GM12892 (cell line): ENCODE data around the gene FAM72B.
"Not testable (repeated sequence)": the region's sequence is repeated elsewhere in the genome, so short reads cannot be mapped to it uniquely, and the experiment has no call there.

Experiments used
- DNase-seq: peaks from one replicate; pipeline ENCODE4 v3.0.0; 2011; ENCODE audit not compliant: insufficient read length
- FAIRE-seq: peaks from 2 replicates; lab custom pipeline; 2011; peaks lifted over from hg19 to GRCh38; lab: Jason Lieb, UNC

The FAM72B gene

DNA sequence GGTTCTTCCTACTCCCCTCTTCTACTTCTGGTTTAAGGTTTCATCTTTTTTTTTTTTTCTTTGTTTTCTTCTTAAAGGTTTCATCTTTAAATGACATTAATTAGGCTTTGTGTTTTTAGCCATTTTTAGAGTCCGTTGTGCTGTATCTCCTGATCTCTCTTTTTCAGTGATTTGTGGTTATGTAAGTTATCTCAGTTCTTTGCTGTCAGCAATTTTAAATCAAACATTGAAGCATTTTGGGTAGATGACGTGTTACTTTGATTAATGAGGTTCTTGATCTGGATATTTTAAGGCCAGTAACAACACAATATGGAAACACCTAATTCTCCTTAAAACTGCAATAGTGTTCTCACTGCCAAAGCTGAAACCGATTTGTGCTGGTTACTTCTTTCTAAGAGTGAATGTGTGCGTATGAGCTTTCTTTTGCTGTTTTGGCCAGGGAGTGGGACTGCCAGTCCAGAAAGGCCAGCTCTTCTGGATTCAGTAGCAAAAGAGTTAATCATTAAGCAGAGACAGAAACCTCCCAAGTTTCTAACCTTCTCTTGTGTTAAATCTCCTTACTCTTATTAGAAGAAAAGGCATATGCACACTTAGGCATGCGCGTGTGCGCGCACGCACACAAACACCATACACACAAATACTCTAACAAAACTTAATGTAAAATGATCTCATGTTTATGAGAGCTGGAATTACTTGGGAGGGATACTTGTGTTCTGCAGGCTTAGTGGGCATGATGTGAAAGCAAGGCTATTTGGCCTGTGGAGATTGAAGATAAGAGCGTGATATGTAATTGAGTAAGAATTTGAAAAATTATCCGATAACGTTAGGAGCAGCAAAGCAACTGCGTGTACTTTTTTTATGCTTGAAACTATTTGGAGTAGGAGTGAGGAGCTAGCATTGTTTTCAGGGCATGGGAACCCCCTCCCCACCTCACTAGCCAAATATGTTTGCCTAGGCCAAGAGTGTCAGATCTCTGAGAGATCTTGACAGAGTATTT is 17.1 kb upstream of the FAM72B start:
- FAIRE-seq, DNase-seq: not testable (repeated sequence)

DNA sequence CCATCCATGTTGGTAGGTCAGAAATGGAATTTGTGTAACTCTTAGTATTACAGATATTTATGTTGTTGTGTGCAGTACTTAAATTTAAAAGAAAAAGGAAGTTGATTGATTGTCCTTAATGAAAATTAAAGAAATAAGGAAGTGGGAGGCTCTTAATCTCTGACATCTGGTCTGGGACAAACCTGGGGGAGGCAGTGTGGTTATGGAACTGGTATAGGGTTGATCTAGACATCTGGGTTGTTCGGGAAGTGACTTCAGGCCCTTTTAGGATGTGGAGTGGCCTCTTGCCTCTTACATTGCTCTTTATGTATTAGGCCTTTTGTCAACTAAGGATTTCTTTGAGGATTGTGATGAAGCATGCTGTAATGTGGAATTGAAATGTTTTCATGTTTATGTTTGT is 16.1 kb upstream of the FAM72B start:
- DNase-seq, FAIRE-seq: not testable (repeated sequence)

DNA sequence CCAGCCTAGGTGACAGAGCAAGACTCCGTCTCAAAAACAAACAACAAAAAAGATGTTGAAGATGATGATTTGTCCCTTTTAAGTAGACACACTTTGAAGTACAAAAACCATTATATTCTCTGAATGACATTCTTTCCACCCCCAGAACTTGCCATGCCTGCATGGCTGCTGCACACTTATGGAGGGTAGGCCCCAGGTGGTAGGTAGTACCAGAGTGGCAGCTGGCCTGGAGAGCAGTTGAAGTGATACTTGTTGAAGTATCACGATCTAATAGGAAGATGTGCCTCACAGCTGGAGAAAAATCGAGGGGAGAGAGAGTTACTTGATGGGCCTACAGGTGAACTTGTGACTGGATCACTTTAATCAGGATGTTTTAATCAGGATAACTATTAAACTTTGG is 15.6 kb upstream of the FAM72B start:
- not testable (repeated sequence) for FAIRE-seq, DNase-seq

DNA sequence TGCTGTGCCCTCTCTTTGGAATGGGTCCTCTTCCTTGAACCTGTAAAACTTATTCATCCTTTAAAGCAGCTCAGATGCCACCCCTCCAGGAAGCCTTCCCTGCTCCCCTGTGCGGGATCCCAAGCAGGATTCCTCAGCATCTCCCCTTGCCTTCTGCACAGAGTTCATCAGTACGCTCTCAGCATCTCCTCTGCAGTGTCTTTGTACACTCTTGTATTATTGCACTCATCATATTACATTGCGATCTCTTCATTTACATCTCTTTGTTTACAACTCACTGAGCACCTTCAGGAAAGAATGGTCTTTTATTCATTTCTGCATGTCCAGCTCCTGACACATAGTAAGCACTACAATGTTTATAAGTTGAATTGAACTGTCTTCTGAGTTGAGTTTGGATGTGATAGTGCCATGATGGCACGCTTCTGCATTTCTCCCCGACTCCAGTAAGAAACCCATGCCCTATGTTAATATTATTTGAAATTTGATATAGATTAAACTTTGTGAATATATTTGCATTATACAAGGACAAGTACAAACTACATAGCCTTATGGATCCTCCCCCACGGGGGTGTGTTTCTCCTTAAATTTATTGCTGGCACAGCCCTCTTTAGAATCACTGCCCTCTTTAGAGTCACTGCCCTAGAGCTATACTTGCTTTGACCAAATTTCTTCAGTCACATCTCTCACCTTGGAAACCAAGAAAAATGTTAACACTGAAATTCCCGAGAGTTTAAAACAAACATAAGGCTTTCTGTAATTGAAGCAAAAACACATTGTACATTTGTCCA is 13.1 kb upstream of the FAM72B start:
- FAIRE-seq, DNase-seq: not testable (repeated sequence)

DNA sequence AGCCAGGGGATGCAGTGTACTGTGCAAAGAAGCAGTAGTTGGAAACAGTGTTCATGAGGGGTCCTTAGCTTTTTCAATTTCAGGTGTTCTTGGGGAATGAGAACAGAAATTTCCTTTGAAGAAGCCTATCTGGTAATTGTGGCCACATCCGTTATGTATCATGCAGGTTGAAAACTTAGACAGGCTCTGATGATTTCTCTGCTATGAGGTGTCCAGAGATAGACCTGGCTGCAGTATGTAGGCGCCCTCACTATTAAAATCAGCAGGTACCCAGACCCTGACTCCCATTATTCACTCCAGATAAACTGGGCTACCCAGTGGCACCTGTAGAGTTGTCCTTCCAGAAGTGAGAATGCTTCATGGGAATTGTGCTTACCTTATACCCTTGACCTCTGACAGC is 8.4 kb upstream of the FAM72B start:
- DNase-seq, FAIRE-seq: not testable (repeated sequence)

DNA sequence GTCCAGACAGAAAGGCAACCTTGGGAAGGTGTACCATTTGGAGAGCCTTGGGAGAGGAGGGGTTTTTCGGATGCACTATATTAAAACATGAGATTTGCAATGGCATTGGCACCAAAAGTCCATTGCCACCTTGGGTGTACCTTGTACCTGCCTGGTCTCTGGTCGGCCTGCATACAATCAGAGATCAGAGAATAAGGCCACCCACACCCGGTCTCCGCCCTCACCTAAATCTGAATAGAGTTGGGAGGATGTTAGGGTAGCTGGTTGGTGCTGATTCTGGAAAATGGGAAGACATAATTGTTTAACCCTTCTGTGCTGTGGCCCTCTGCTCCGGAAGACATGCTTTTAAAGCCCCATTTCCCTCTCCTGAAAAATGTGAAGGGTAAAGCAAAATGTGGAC is 3.8 kb upstream of the FAM72B start:
- not testable (repeated sequence) for FAIRE-seq, DNase-seq

DNA sequence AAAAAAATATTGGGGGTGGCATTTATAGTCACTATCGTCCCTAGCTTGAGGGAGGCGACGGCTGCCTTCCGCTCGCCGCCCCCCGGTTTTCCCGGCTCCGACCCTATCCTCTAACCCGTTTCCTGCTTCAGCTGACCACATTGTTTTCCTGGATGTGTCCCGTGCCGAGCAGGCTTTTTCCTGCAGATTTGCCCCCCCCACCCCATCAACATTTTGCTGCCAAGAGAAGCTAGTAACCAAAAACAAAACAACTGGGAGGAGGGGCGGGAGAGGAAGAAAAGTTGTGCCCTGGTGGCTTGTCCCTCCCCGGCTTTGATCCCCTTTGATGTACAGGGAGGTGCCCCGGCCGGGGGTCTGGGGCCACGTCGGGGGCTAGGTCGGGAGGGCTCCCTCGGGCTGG is 2.1 kb upstream of the FAM72B start:
- FAIRE-seq, DNase-seq: not testable (repeated sequence)

DNA sequence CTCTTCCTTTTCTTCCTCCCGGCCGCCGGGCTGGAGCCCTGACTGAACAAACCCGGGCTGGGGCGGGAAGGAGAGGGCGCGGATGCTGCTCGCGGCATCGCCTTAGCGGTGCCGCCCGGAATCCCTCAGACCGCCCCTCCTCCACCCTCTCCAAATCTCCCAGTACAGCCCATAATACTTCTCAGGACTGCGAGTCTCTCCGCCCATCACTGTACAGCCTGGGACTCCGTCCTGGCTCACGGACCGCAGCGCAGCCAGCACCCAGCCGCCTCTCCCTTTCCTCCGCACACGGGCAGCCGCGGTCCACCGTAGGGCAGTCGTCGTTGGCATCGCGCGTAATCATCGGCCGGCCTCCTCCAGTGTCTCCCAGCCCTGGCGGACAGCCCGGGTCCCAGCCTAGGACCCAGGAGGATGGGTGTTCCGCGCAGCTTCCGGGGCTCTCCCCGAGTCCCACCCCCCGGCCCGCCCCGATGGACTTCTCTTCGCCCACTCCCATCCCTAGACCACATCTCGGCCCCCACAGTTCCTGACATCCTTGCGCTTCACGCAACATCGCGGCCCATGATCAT is 1.1 kb upstream of the FAM72B start:
- FAIRE-seq, DNase-seq: not testable (repeated sequence)

DNA sequence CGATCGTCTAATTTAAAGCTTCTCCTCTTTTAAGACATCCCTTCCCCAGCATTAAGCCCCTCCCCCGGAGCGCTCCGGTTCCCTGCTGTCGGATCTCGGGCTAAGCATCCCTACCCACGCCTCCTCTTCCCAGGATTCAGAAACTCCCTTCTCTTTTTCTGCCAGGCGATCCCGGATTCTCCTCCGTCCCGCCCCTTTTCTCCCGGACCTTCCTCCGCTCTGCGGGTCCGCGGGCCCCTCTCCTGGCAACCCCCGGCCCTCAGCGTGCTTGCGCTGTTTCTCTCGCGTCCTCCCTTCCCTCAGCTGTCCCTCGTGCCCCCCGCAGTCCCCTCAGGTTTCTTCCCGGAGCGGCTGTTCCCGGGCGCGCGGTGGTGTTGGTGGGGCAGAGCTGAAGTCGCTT is 273 bp downstream of the FAM72B start:
- not testable (repeated sequence) for FAIRE-seq, DNase-seq

DNA sequence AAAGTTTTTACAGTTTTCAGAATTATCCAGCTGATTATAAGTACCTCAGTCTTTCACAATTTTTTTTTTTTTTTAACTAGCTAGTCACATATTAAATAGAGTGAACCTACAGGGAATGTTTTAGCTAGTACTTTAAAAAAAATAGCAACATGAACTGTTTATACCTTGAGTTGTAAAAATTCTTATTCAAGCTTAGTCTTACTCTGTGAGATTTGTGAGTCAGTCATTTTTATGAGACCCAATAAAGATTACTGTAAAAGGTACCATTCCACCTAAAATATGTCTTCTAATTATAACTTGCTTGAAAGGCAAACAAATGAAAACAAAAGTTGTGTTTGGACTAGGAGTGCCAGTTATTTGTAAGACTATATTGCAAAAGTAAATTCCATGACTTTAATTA is 5.9 kb downstream of the FAM72B start:
- not testable (repeated sequence) for FAIRE-seq

DNA sequence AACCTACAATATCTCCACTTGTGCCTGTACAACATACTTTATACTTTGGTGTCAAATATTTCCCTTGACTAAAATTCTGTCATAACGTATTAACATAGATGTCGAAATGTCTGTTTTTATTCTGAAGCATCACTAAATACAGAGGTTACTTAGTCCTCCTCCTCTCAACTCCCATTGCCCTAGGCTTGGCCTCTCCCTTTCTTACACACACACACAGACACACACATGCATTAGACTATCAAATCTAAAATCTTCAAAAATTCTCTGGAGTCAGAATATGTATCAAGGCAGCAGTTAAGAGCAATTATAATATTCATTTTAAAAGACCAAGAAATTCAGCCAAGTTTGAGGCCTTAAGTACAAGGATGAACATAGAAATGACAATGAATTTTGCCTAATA is 7.5 kb downstream of the FAM72B start:
- not testable (repeated sequence) for FAIRE-seq, DNase-seq

More for the DNA sequence above, 5.9 kb downstream of the FAM72B start:
- not testable (repeated sequence) for DNase-seq

DNA sequence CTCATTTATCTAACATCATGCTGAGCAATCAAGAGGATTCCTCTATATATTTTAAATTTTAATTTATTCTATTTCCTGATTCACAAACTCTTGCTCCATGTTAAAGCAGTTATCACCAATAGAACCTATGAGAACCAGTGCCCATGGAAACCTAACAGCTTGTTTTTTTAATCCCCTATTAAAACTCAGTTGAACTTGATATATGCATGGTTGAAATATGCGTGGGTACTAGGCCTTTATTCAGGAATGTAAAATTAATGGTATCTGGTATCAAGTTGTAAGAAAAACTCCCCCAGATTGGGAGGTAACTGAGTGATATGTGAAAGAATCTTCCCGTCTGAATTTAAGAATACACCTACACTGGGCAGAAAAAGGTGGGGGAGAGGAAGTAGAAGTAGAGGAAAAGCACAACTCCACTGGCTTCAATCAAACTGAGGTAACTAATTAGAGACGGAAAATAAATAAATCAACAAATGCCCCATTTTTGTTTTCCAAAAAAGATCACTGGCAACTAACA is 15.9 kb downstream of the FAM72B start:
- FAIRE-seq, DNase-seq: not testable (repeated sequence)

DNA sequence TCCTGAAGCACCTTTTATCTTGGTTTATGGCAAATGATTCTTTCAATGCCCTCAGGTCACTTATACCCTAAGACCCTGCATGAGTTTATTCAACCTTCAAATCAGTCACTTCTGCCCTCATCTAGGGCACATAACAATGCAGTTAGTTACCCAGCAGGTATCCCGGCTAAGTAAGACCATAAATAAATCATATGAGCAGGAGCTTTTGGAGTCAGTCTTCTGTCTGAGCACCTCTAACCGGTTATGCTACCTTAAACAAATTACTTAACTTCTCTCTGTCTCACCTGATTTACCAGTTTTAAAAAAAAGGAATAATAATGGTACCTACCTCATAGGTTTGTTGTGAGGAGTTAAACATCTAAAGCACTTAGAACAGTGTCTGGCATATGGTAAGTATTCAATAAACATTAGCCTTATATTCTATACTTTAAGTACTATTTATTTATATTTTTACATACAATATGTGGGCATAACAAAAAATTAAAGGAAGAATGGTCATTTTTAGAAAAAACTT is 16.9 kb downstream of the FAM72B start:
- not testable (repeated sequence) for DNase-seq, FAIRE-seq

DNA sequence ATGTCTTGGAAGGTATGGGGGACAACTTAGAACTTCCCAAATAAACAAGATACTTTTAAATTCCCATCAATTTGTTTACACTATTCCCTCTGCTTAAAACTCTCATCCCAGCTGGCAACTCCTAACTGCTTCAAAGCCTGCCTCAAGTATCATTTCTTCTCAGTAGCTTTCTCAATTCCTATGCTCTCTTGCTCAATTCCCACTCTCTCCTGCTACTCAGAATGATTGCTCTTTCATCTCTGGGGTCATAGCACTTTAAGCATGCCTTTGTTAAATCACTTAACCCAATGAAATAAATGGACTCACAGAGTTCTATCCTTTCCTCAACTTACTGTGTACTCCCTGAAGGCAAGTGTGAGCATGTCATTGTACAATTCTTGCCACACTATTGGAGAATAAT is 18.8 kb downstream of the FAM72B start:
- not testable (repeated sequence) for FAIRE-seq, DNase-seq

DNA sequence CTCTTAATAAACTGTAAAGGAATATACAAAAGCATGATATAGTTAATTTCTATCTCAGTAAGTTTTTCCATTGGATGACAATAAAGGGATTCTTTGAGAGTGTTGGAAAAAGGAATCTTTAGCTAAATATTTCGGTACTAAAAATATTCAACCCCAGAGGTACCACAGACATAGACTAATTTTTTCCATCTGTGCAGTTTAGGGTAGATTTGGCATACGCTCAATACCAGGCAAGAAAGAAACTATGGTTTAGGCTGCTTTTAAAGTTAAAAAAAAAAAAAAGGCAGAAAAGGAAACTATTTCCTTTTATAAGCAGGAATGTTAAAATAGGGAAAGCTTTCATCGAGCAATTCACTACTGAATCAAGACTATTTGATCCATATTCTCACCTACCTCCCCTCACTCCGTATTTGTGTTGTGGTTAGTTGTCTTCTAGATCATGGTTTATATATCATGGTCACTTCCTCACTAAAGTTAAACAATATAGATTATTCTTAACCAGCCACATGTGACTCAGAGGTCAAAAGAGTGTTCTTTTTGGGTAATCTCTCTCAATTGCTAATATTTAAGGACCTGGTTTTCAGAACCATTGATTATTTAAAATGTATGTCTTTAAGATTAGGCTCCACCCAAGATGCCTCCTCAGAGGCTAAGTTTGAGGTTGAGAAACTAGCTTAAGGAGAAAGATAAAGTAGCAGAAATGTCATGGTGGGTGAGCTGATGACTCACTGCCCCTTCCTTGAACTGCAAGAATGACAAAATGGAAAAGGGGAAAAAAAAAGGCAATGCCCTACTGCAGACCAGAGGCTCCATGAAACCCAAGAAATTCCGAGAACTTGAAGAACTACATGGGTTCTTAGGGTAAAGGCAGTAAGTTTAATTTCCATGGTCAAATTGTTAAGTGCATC is 20.0 kb downstream of the FAM72B start:
- DNase-seq, FAIRE-seq: not testable (repeated sequence)

DNA sequence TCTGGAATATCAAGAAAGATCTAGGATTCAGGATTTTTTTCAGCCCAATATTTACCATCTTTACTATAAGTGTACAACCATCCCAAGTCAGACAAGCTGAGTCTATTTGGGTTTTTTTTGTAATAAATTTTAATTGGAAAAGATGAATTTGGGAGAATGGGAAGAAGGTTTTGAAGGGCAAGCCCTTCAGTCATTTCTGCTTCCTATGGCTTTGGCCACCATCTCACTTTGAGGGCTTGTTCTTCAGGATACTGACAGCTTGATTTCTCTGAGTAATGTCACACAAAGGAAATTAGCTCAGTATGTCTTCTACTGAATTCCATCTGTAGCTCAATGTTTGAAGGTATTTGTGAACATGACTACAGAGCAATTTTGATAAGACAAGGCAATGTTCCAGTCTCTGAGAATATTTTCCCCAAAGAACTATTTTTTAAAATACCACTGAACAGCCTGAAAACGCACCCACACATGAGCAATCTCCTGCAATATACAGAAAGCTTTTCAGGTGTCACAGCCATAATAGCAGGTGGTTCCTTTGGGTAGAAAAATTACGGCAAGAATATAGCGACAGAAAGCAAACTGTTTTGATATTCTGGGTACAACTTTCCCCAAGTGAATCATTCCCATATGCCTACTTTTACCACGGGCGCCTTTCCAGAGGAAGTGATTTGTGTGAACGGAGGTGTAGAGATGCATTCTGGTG is 22.8 kb downstream of the FAM72B start:
- FAIRE-seq, DNase-seq: not testable (repeated sequence)

DNA sequence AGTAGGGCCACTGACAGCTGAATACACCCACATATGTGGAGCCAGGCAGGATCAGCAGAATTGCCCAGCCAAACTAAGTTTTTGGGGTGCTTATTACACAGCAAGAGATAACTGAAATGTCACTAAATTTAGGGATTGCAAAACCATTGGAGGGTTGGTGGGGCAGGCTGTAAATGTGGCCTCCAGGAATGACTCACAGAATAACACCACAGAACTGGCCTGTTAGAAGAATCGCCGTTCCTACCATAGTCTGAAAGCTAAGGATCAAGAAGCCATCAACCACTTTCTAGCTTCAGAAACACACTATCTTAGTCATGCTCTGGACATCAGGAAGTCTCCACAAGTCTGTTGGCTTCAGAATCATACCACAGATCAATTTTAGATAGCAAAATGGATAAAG is 24.0 kb downstream of the FAM72B start:
- DNase-seq, FAIRE-seq: not testable (repeated sequence)

DNA sequence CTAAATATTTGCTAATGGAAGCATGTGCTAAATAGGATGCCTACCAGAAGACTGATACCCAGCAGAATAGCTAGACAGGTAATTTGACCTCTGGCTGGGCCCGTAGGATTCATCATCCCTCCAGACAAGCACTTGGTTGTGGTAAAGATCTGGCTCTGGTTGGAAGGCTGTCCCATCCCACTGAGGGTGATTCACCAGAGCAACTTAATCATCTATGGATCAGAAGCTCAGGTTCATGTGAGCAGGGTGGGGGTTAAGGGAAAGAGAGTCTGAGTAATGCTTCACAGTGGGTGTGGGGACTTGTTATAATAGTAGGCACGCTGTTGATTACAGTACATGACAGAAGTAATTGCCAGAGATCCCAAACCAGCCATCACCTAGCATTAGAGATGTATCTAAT is 26.5 kb downstream of the FAM72B start:
- FAIRE-seq, DNase-seq: not testable (repeated sequence)
